Erythroblast (primary cell): Measurements from ENCODE around the gene SUPT3H.
"Not testable (repeated sequence)": the region's sequence is repeated elsewhere in the genome, so short reads cannot be mapped to it uniquely, and the experiment has no call there.

Source experiments
- DNase-seq, 2 experiments: peaks; one replicate each; lab custom pipeline; 2025; lab: John Stamatoyannopoulos, UW
- GATA1 ChIP-seq: IDR thresholded peaks from 2 replicates; pipeline ENCODE4 v1.6.1; 2011; ENCODE audit warnings: low read depth, mild to moderate bottlenecking, control low read depth, low read length, moderate library complexity
- POLR2A ChIP-seq: IDR thresholded peaks from 2 replicates; pipeline ENCODE4 v1.6.1; 2011; ENCODE audit warnings: mild to moderate bottlenecking, low read length

SUPT3H gene

DNA sequence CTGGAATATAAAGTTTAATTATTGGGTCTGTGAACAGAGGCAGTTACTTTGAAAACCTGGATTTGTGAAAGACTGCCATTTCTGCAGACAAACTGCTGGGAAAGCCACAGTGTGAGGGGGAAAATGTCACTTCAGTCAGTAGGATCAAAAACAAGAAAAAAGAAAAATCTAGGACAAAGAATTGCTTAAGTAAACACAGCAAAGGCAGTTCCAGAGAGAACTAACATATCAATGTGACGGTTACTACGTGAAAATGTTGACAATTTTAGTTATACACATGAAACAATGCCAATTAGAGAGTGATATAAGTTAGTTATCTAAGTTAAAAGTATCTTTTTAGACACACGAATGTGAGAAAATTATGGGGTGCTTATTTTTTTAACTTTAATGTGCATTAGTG lies 320.0 kb downstream of the SUPT3H start:
- TF ChIP-seq GATA1 = no peak
- TF ChIP-seq POLR2A = no peak
- DNase-seq = no peak

- TF ChIP-seq GATA1 (no peak), POLR2A (no peak)
- DNase-seq = no peak
These were observed 323.1 kb downstream of the SUPT3H start for GRCh38 chr6:45054610-45055009.

DNA sequence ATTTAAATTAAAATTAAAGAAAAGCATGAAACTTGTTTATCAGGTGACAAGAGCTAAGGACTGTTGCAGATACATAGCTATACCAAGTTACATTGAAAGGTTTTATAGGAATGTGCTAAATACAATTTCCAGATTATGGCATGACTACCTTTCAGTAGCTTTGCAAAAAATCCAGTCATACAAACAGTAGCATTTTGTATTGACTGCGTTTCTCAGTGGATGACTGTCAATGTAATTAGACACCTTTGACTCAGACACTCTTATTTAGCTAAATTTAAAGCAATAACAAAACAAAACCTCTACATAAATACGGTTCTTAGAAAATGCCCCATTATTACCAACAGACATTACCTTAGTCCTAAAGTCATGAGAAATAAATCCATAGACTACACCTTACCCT lies 325.4 kb downstream of the SUPT3H start:
- no peak for DNase-seq
- TF ChIP-seq POLR2A = no peak
- no peak for TF ChIP-seq GATA1

- DNase-seq = peak in 1 of 2 experiments; percentile 1
- TF ChIP-seq POLR2A (no peak), GATA1 (no peak)
These were observed 328.4 kb downstream of the SUPT3H start for GRCh38 chr6:45049188-45049843.

DNA sequence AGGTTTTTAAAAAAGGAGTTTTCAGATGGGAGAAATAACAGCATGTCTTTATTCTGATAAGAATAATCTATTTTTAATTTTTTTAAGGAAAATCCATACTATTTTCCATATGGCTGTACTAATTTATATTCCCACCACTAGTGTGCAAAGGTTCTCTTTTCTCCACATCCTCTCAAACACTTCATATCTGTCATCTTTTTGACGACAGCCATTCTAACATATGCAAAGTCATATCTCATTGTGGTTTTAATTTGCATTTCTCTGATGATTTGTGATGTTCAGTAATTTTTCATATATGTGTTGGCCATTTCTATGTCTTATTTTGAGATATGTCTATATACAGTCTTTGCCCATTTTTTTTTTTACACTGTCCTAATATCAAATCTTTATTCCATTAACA lies 330.2 kb downstream of the SUPT3H start:
- no peak for TF ChIP-seq GATA1
- no peak for TF ChIP-seq POLR2A
- DNase-seq = no peak

GRCh38 chr6:45045253-45045601 lies 332.5 kb downstream of the SUPT3H start:
- TF ChIP-seq GATA1 (no peak), POLR2A (no peak)
- DNase-seq = no peak

DNA sequence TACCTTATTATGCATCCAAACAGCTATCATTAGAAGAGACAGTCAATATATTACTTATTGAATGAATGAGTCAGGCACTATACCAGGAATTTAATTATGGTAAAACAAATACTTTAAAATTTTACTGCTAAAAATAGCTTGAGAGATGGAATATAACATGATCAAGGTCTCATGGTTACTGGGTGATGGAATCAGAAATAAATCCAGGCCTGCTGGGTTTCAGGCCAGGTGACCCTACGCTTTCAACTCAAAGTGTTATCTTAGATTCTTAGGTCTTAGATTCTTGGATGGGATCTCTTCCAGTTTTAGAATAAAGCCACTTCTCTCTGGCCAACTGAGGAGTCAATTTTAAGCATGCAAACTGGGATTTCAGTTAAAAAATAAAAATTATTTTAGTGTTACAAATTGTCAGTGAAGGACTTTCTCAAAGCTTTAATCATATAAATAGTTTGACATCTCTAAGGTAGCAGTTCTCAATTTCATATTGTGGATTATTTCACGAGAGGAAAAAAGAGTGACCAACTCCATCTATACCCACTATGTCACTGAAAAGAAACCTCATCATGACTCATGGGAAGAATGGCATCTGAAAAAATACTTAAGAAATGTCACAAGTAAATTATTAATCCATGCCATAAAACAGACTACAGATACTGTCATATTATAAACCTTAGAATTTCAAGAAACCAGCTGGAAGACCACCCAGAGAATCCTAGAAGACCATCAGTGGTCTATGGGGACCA lies 333.1 kb downstream of the SUPT3H start:
- TF ChIP-seq POLR2A (no peak), GATA1 (no peak)
- DNase-seq = no peak

- TF ChIP-seq POLR2A = no peak
- no peak for TF ChIP-seq GATA1
- no peak for DNase-seq
These were observed 333.6 kb downstream of the SUPT3H start for GRCh38 chr6:45044086-45044485.

- DNase-seq = not testable (repeated sequence)
These were observed 335.1 kb downstream of the SUPT3H start for GRCh38 chr6:45042673-45043072.

DNA sequence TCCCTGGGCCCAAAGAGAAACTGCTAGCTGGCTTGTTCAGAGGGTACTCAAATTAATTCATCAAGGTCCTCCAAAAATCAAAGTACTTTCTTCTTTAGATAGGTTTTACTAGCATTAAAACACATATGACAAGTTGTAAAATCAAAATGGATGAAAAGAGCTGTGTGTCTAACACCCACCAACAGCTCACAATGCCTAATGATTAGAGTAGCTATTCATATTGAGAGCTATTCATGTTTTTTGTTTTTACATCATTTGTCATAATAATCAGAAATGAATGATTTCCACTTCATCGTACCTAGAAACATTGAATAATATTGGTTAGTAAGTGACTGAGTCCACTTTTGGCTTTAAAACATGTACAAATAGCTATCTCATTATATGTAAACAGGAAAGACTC lies 339.5 kb downstream of the SUPT3H start:
- no peak for DNase-seq
- TF ChIP-seq POLR2A (no peak), GATA1 (no peak)

GRCh38 chr6:45036103-45036502 lies 341.6 kb downstream of the SUPT3H start:
- no peak for TF ChIP-seq GATA1
- no peak for TF ChIP-seq POLR2A
- DNase-seq = no peak

- no peak for DNase-seq
- no peak for TF ChIP-seq POLR2A
- no peak for TF ChIP-seq GATA1
These were observed 345.3 kb downstream of the SUPT3H start for GRCh38 chr6:45032426-45032825.

- TF ChIP-seq GATA1 (no peak), POLR2A (no peak)
These were observed 346.1 kb downstream of the SUPT3H start for GRCh38 chr6:45031601-45032000.

GRCh38 chr6:45027126-45027525 lies 350.6 kb downstream of the SUPT3H start:
- TF ChIP-seq GATA1 (no peak), POLR2A (no peak)
- no peak for DNase-seq

More at GRCh38 chr6:45031601-45032000, 346.1 kb downstream of the SUPT3H start:
- DNase-seq = no peak

- TF ChIP-seq GATA1 (no peak), POLR2A (no peak)
- DNase-seq = no peak
These were observed 351.7 kb downstream of the SUPT3H start for GRCh38 chr6:45026003-45026516.
